Stomach (tissue), 4 donors: ENCODE measurements around the gene HAPSTR1.

Experiments
- CTCF ChIP-seq, 7 experiments: fragments of 450-650 bp in 4 of 7; fragments of 200-600 bp in 3 of 7; sonication (generic) in 3 of 7; IDR thresholded peaks; one replicate each; pipeline ENCODE4 v1.5.1; 2016 to 2019; ENCODE audit warnings: antibody characterized with exemption in 7 of 7, control low read depth in 2 of 7, mild to moderate bottlenecking in 1 of 7
- EP300 ChIP-seq: sonication (generic); formaldehyde crosslinking; IDR thresholded peaks from one replicate; pipeline ENCODE4 v1.6.1; 2017; ENCODE audit warnings: antibody characterized with exemption
- POLR2A ChIP-seq, 4 donors: fragments of 450-650 bp; IDR thresholded peaks; one replicate each; pipeline ENCODE4 v1.6.1; 2016; ENCODE audit warnings: antibody characterized with exemption in 4 of 4, control low read depth in 2 of 4, mild to moderate bottlenecking in 1 of 4, moderate library complexity in 1 of 4
- POLR2AphosphoS5 ChIP-seq, 3 donors: sonication (generic); formaldehyde crosslinking; IDR thresholded peaks; one replicate each; pipeline ENCODE4 v1.6.1; 2016; ENCODE audit warnings: antibody characterized with exemption in 3 of 3

DNA sequence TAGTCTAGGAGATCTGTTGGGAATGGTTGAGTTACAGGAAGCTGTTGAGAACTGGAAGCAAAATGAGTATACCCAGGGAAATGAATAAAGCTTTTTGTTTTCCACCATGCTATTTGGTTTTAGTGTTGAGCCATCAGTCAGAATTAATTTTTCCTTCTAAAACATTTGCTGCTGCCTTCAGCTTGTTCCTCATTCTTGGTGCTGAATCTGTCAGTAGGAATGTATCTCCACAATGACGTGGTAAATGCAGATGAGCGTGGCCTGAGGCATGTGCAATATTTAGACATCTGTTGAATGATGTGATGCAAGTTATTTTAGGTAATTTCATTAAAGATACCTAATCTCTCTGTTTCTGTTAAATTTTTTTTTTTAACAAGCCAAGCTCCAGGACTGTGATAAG is 10.9 kb downstream of the HAPSTR1 start:
- TF ChIP-seq CTCF (IDR thresholded peaks at IDR 0.05) (no peak), POLR2A (IDR thresholded peaks at IDR 0.05) (no peak), POLR2AphosphoS5 (IDR thresholded peaks at IDR 0.05) (peak in 1 of 3 donors; percentile 53), EP300 (no peak)
